DND-41 (cell line): ENCODE measurements around the gene ZNRF4.

Source experiments
- EZH2 ChIP-seq: IDR thresholded peaks from 3 replicates; pipeline ENCODE4 v1.6.1; 2012; ENCODE audit warnings: borderline replicate concordance, low read depth, mild to moderate bottlenecking, moderate library complexity, low read length, inconsistent platforms; ENCODE audit not compliant: severe bottlenecking
- TF ChIP-seq, protein P1 (sequence below): IDR thresholded peaks from 2 replicates; pipeline ENCODE4 v1.5.1; 2012; ENCODE audit warnings: borderline replicate concordance, low read length, moderate library complexity, mild to moderate bottlenecking; ENCODE audit not compliant: poor library complexity, severe bottlenecking; ENCODE audit errors: extremely low read depth

DNA sequence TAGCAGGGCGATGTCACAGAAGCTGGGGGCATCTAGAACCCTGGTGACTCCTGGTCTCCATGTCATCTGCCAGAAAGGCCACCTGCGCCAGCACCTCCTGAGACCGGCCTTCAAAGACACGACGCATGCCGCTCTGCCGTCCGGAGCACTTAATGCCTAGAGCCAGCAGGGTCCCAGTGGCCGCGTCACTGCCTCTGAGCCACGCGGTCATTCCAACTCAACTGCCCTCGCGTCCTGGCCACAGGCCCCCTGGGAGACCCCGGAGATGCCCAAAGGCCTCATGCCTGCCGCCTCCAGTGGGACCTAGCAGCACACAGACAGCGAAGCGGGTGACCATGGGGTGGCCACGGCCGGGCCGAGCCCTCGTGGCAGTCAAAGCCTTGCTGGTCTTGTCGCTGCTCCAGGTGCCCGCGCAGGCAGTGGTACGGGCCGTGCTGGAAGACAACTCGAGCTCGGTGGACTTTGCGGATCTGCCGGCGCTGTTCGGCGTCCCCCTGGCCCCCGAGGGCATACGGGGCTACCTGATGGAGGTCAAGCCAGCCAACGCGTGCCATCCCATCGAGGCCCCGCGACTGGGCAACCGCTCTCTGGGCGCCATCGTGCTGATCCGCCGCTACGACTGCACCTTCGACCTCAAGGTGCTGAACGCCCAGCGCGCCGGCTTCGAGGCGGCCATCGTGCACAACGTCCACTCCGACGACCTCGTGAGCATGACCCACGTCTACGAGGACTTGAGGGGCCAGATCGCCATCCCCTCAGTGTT lies at the start of gene ZNRF4:
- TF ChIP-seq, protein P1, sequence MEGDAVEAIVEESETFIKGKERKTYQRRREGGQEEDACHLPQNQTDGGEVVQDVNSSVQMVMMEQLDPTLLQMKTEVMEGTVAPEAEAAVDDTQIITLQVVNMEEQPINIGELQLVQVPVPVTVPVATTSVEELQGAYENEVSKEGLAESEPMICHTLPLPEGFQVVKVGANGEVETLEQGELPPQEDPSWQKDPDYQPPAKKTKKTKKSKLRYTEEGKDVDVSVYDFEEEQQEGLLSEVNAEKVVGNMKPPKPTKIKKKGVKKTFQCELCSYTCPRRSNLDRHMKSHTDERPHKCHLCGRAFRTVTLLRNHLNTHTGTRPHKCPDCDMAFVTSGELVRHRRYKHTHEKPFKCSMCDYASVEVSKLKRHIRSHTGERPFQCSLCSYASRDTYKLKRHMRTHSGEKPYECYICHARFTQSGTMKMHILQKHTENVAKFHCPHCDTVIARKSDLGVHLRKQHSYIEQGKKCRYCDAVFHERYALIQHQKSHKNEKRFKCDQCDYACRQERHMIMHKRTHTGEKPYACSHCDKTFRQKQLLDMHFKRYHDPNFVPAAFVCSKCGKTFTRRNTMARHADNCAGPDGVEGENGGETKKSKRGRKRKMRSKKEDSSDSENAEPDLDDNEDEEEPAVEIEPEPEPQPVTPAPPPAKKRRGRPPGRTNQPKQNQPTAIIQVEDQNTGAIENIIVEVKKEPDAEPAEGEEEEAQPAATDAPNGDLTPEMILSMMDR: no peak
- no peak for TF ChIP-seq EZH2
